ENCODE data around the gene C2orf76. TPM values are rescaled to one million over a fixed set of nuclear protein-coding genes. Genes with fewer than 3 reads are reported as not detected.

The C2orf76 gene
- total RNA-seq: 1 to 10 TPM; 4.8 to 5.0 TPM

GRCh38 chr2:119366649-119367471, at the start of gene C2orf76, which contains the start of gene DBI:
Gene C2orf76, minus strand, starts transcription at chr2:119366834. Its CDS starts 26,875 bp downstream, at chr2:119339959.
Gene DBI, plus strand, starts transcription at chr2:119366977. Its CDS starts 75 bp downstream, at chr2:119367052.

Other genes with a start within 250 kb of the C2orf76 start
- gene C1QL2, start 208.1 kb downstream of the C2orf76 start, total RNA-seq: not detected
- gene STEAP3, start 143.0 kb downstream of the C2orf76 start, total RNA-seq: under 1 TPM in 1 of 2 experiments, not detected in 1; 0.08 TPM
- gene DBI, start 143 bp upstream of the C2orf76 start, total RNA-seq: 100 to 1,000 TPM; 141 to 147 TPM
- not detected for gene TMEM37, start 65.0 kb upstream of the C2orf76 start, total RNA-seq
- not detected for gene SCTR, start 157.6 kb upstream of the C2orf76 start, total RNA-seq
- gene CFAP221, start 177.6 kb upstream of the C2orf76 start, total RNA-seq: not detected